GM18867 (cell line): ENCODE data around the gene KLF5.

Experiments used
- ATAC-seq: cut with Tn5 transposase; IDR thresholded peaks from one replicate; pipeline ENCODE4 v1.9.1; 2021; ENCODE audit warnings: mild to moderate bottlenecking, moderate library complexity; ENCODE audit not compliant: unreplicated experiment

Gene KLF5

GRCh38 chr13:73059460-73060250 lies 850 bp downstream of the KLF5 start:
- peak; percentile 32 for ATAC-seq

- ATAC-seq, result no peak
These were observed 1.7 kb downstream of the KLF5 start for GRCh38 chr13:73060251-73061160.

GRCh38 chr13:73061473-73061872 lies 2.7 kb downstream of the KLF5 start:
- ATAC-seq, result no peak

GRCh38 chr13:73061876-73062275 lies 3.1 kb downstream of the KLF5 start:
- ATAC-seq, result no peak

GRCh38 chr13:73062468-73062867 lies 3.7 kb downstream of the KLF5 start:
- ATAC-seq, result no peak

GRCh38 chr13:73063166-73063565 lies 4.4 kb downstream of the KLF5 start:
- no peak for ATAC-seq

GRCh38 chr13:73065036-73065435 lies 6.2 kb downstream of the KLF5 start:
- no peak for ATAC-seq

- ATAC-seq, result no peak
These were observed 7.0 kb downstream of the KLF5 start for GRCh38 chr13:73065665-73066340.

GRCh38 chr13:73069206-73069805 lies 10.5 kb downstream of the KLF5 start:
- no peak for ATAC-seq

- no peak for ATAC-seq
These were observed 11.8 kb downstream of the KLF5 start for GRCh38 chr13:73070451-73071098.

- no peak for ATAC-seq
These were observed 13.6 kb downstream of the KLF5 start for GRCh38 chr13:73072239-73072900.

- ATAC-seq, result no peak
These were observed 14.2 kb downstream of the KLF5 start for GRCh38 chr13:73073050-73073449.

- ATAC-seq, result peak; percentile 44
These were observed 15.2 kb downstream of the KLF5 start for GRCh38 chr13:73074014-73074413.

GRCh38 chr13:73074926-73075325 lies 16.1 kb downstream of the KLF5 start:
- no peak for ATAC-seq

GRCh38 chr13:73075546-73075945 lies 16.7 kb downstream of the KLF5 start:
- no peak for ATAC-seq

- no peak for ATAC-seq
These were observed 17.1 kb downstream of the KLF5 start for GRCh38 chr13:73075954-73076353.

GRCh38 chr13:73077865-73078264 lies 19.1 kb downstream of the KLF5 start:
- ATAC-seq, result no peak

GRCh38 chr13:73079359-73079758 lies 20.6 kb downstream of the KLF5 start:
- ATAC-seq, result no peak

GRCh38 chr13:73081256-73081915 lies 22.6 kb downstream of the KLF5 start:
- ATAC-seq, result no peak
